OCI-LY3 (cell line): ENCODE measurements around the gene CLEC2D.

Source experiments
- CTCF ChIP-seq: fragments of 200-600, 300-600 bp; sonication (generic); IDR thresholded peaks from 2 replicates; pipeline ENCODE4 v1.5.1; 2014; ENCODE audit warnings: antibody characterized with exemption, low read length, low read depth
- EZH2phosphoT487 ChIP-seq: fragments of 200-600 bp; shearing (Covaris generic); IDR thresholded peaks from 2 replicates; pipeline ENCODE4 v1.6.1; 2018; ENCODE audit warnings: antibody characterized with exemption, mixed run types, low read depth

GRCh38 chr12:9730591-9730990 is 61.1 kb downstream of the CLEC2D start:
- TF ChIP-seq EZH2phosphoT487, result no peak
- TF ChIP-seq CTCF, result no peak
